HG03175 (cell line): Measurements from ENCODE around the gene KRT23.
"Not testable (repeated sequence)": the region's sequence is repeated elsewhere in the genome, so short reads cannot be mapped to it uniquely, and the experiment has no call there.

ENCODE experiments used
- ATAC-seq: cut with Tn5 transposase; IDR thresholded peaks from one replicate; pipeline ENCODE4 v1.9.1; 2021; ENCODE audit warnings: mild to moderate bottlenecking, moderate library complexity; ENCODE audit not compliant: unreplicated experiment

Gene KRT23

GRCh38 chr17:40951011-40951622 lies 13.7 kb upstream of the KRT23 start:
- no peak for ATAC-seq

GRCh38 chr17:40950176-40950575 lies 12.7 kb upstream of the KRT23 start:
- ATAC-seq: no peak

- no peak for ATAC-seq
Measured at GRCh38 chr17:40949418-40949817, 12.0 kb upstream of the KRT23 start.

GRCh38 chr17:40947929-40948328 lies 10.5 kb upstream of the KRT23 start:
- ATAC-seq: no peak

DNA sequence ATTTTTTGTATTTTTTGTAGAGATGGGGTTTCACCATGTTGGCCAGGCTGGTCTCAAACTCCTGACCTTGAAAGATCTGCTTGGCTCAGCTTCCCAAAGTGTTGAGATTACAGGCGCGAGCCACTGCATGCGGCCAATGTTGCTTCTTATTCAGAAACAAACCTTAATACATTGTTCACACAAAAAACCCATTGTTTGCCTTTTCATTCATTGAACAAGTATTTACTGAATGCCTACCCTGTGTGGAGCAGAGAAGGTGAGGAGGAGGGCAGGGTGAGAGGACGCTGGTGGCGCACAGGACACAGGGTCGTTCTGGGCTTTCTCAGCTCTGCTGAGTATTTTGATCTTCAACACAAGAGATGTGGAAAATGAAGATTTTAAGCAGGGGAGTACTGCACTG lies 8.0 kb upstream of the KRT23 start:
- ATAC-seq: no peak

- ATAC-seq: no peak
Measured at GRCh38 chr17:40944531-40944930, 7.1 kb upstream of the KRT23 start.

- no peak for ATAC-seq
Measured at GRCh38 chr17:40942553-40942952, 5.1 kb upstream of the KRT23 start.

DNA sequence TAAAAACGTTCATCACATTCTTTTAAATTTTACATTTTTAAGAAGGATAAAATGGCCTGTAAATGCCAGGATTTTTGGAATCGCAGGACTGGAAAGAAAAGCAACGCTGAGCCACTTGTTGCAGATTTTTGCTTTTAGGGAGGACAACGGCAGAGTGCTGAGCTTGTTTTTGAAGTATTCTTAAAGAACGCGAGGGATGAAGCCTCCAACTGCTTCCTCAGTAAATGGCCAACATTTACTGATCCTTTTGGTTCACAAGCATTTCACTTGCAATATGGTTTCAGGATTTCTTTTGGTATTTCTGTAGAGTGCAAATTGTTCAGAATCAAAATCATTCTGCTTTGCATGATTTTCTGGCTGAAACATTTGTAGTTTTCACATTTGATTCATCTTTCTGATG lies 2.8 kb upstream of the KRT23 start:
- no peak for ATAC-seq

GRCh38 chr17:40938981-40939380 lies 1.5 kb upstream of the KRT23 start:
- ATAC-seq: no peak

- no peak for ATAC-seq
Measured at GRCh38 chr17:40936976-40937375, 470 bp downstream of the KRT23 start.

DNA sequence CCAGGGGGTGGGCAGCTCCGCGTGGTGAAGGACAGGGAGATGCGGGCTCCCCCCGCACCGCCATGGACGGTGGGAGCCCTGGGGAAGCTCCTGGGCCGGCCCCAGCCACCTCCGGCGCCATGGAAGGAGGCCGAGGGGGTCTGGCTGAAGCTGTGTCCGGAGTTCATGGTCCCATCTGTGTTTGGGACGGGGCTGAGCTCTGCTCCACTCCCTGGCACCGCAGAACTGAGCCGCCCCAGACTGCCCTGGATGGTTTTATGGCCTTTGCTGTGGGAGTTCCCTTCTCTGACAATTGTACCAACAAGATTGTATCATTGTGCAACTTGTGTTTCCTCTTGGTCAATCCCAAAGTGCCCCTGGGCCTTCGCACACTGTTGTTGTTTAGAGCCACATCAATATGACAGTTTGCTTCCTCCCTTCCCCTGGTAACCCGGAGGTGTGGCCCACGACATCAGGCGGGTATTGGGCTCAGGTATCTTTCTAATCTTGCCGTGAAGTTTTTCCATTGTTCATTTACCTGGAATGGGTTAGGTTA lies 942 bp downstream of the KRT23 start:
- no peak for ATAC-seq

DNA sequence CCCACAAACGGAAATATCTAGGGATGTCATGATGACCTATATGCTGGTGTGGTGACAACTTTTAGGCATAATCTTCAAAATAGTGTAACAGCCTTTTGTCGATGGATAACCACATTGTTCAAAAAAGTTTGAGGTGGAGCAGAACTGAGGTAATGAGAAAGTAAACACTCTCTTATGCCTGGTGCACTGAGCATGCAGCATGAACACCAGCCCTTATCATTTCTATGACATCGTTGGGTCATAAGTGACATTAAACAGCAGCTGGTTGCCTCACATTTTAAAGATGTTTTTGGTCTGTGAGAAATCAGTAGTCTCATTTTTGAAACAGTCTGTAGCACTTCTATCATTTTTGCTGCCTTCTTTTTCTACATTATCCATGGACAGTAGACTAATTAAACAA lies 1.8 kb downstream of the KRT23 start:
- ATAC-seq: no peak

DNA sequence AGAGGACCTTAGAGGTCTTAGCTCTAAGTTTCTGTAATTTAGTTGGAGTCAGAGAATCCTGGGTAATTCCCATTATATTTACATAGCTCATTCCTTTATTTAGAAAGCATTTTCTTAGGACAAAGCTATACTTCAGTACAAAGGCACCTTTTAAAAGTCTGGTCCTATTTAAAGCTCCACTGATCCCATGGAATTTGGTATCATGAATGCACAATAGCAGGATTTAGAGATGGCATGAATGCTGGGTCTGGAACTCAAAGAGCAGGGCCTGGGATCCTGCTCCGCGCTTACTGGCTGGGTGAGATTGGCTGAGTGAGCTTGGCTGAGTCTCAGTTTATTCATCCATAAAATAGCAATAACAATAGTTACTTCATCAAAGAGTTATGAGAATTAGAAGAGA lies 4.8 kb downstream of the KRT23 start:
- no peak for ATAC-seq

DNA sequence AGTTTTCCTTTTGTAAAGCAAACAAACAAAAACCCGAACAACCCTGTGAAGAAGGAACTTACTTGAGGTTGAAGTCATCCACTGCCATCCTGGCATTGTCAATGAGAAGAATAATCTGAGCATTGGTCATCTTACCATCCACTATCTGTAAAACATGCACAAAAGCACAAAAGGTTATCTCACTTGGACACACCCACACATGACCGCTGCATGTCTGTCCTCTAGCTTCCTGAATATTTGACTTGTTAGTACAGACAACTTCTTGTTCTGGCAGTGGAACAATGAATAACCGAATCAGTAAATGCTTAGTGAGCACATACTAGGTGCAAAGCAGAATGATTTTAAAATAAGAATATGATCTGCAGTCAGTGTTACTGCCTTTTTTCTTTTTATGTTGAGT lies 6.1 kb downstream of the KRT23 start:
- ATAC-seq: no peak

- ATAC-seq: no peak
Measured at GRCh38 chr17:40926341-40926740, 11.1 kb downstream of the KRT23 start.

DNA sequence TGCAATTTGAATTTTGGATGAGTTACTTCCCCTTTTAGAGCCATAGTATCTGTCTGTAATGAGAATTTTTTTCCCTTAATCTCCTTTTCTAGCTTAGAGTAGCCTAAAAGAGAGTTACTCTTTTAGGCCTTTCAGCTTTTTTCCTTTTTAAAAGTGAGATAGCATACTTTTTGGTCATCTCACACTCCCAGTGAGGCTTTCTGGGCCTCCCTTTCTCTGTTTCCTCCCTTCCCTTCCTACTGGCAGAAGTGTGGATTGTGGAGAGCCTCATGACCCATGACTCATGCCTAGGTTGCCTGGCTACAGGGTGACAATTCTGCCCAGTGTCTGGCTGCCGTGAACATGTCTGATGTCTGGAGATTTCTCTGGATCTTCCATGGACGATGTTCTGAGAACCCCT lies 15.2 kb downstream of the KRT23 start:
- ATAC-seq: no peak

GRCh38 chr17:40921026-40921425 lies 16.4 kb downstream of the KRT23 start:
- no peak for ATAC-seq

- not testable (repeated sequence) for ATAC-seq
Measured at GRCh38 chr17:40917116-40917515, 20.3 kb downstream of the KRT23 start.

DNA sequence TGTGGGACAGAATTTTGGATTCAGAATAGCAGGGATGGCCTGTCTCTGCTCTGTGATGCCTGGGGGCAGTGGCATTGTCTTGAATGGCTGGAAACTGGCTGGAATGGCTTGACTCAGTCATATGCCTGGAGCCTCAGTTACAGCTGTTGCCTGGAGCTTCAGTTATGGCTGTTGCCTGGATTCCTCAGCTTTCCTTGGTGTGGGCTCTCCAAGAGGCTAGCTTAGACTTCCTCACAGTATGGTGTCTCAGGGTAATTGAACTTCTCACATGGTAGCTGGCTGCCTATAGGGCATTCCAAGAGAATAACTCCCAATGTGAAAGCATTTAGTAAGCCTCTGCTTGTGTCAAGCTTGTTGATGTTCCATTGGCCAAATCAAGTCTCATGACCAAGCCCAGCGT lies 21.1 kb downstream of the KRT23 start:
- no peak for ATAC-seq

DNA sequence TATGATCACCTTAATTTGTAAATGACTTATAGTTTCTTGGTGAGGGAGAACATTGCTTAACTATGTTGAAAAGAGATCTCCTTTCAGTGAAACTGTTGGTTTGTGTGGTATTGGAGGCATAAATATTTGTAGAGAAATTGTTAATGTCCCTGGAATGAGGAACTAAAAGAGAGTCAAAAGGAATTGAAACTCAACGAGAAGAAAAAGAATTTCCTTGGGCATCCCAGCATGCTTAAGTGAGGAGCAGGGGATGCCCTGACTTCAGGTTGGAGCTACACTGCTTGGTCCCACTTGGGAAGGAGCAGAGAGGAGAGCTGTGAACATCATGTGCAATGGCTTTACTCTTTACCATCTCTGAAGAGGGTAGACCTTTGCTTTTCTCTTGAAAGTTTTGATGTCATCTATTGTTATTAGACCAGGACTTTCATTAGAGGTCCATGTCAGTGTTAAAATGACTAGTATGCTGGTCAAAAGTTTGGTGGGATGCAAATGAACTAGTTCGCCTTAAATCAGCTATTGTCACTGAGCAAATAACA lies 21.7 kb downstream of the KRT23 start:
- ATAC-seq: no peak

GRCh38 chr17:40915199-40915661 lies 22.2 kb downstream of the KRT23 start:
- no peak for ATAC-seq

DNA sequence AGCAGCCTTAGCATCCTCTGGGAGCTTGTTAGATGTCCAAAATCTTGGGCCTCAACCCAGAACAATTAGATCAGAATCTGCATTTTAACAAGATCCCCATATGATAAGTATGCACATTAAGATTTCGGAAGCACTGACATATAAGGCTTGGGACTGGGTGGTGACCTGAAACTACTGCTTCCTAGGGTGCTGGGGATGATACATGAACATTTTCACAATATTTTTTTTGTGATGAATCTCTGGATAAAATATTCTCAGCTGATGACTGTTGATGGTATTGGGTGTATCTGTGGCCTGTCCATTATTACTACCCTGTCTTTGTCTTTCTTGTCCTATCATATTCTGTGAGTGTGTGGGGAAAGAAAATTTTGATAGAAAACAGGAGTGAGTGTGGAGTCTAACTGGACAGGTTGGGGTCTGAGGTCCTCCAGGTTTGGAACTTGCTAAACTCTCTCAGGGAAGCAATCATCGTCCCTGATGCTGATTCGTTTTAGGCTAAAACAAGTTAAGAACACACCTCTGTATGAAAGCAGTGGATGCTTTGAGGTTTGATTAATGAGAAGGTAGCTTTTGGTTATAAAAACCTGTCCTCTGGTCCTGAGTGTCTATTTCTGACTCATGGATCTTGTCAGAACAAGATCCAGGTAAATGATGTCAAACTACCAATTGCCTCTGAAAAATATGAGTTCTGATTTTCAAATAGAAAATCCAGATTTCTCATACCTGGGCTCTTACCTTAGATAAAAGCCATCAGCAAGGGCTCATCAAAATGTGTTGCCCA lies 23.2 kb downstream of the KRT23 start:
- ATAC-seq: no peak
